Neural cell (in vitro differentiated cells): ENCODE results near the gene HOXC5.

ENCODE experiments used
- EP300 ChIP-seq: fragments of 450-650 bp; conservative IDR thresholded peaks from 2 replicates; pipeline ENCODE4 v1.6.1; 2014; ENCODE audit warnings: antibody characterized with exemption, mild to moderate bottlenecking, moderate library complexity; ENCODE audit not compliant: poor library complexity, severe bottlenecking
- EZH2 ChIP-seq: fragments of 200-600, 300-800 bp; shearing (Covaris generic), sonication (generic); IDR thresholded peaks from 2 replicates; pipeline ENCODE4 v1.6.1; 2014; ENCODE audit warnings: antibody characterized with exemption, low read length, borderline replicate concordance, mild to moderate bottlenecking; ENCODE audit not compliant: insufficient read depth, poor library complexity, severe bottlenecking
- MXI1 ChIP-seq: fragments of 450-650 bp; conservative IDR thresholded peaks from 2 replicates; pipeline ENCODE4 v1.6.1; 2014; ENCODE audit warnings: antibody characterized with exemption, mild to moderate bottlenecking; ENCODE audit not compliant: poor library complexity, severe bottlenecking
- POLR2AphosphoS5 ChIP-seq: IDR thresholded peaks from 2 replicates; pipeline ENCODE4 v1.6.1; 2012
- RAD21 ChIP-seq: fragments of 450-650 bp; conservative IDR thresholded peaks from 2 replicates; pipeline ENCODE4 v1.6.1; 2014; ENCODE audit warnings: antibody characterized with exemption, mild to moderate bottlenecking, moderate library complexity
- SMC3 ChIP-seq: fragments of 450-650 bp; conservative IDR thresholded peaks from 2 replicates; pipeline ENCODE4 v1.6.1; 2014; ENCODE audit warnings: antibody characterized with exemption, mild to moderate bottlenecking, moderate library complexity; ENCODE audit not compliant: poor library complexity
- TF ChIP-seq, protein P1 (sequence below): fragments of 450-650 bp; IDR thresholded peaks from 2 replicates; pipeline ENCODE4 v1.5.1; 2014; ENCODE audit warnings: antibody characterized with exemption, mild to moderate bottlenecking, moderate library complexity; ENCODE audit not compliant: poor library complexity, severe bottlenecking
- TF ChIP-seq, protein P2 (sequence below): IDR thresholded peaks from 2 replicates; pipeline ENCODE4 v1.6.1; 2012; ENCODE audit warnings: borderline replicate concordance

DNA sequence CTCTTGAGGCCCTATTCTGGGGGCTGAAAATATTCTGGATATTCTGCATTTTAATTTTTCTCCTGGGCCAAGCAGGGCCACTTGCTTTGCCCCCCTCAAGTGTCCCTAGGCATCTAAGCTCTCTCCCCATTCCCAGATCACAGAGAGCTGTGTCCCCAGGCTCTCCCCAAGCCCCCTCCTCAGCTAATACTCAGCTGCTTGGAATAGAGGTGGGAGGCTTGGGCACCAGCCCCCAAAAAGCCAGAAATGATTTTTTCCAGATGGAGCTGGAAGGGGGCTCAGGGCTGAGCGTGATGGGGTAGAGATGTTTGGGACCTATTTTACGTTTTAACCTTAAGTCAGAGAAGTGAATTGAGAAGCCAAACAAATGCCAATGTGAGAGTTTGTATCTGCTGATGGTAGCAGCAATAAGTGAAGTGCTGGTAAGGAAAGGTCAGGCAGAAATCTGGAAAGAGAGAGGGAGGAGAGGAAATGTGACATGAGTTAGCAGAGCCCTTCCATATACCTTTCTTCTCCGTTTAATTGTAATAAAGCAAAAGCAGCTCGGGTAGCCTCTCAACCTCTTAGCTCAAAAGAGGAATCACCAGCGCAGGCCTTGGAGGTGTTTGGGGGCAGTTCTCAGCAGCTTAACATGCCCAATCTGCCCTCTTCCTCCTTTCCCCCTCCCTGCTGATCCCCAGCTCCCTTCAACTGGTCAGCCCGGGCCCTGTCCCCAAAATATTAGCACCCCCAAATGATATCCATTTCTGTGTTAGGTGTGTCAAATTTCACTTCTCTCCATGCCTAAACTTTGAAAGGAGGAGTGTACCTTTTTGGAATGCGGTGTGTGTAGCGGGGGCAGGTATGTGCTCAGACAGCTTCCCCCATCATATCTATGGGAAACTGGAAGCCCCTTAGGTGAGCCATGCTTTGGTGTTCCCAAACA lies 9.6 kb upstream of the HOXC5 start:
- TF ChIP-seq POLR2AphosphoS5 (no peak), EZH2 (no peak), RAD21 (no peak), EP300 (no peak), MXI1 (no peak), SMC3 (no peak)
- TF ChIP-seq, protein P1, sequence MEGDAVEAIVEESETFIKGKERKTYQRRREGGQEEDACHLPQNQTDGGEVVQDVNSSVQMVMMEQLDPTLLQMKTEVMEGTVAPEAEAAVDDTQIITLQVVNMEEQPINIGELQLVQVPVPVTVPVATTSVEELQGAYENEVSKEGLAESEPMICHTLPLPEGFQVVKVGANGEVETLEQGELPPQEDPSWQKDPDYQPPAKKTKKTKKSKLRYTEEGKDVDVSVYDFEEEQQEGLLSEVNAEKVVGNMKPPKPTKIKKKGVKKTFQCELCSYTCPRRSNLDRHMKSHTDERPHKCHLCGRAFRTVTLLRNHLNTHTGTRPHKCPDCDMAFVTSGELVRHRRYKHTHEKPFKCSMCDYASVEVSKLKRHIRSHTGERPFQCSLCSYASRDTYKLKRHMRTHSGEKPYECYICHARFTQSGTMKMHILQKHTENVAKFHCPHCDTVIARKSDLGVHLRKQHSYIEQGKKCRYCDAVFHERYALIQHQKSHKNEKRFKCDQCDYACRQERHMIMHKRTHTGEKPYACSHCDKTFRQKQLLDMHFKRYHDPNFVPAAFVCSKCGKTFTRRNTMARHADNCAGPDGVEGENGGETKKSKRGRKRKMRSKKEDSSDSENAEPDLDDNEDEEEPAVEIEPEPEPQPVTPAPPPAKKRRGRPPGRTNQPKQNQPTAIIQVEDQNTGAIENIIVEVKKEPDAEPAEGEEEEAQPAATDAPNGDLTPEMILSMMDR: no peak
- TF ChIP-seq, protein P2, sequence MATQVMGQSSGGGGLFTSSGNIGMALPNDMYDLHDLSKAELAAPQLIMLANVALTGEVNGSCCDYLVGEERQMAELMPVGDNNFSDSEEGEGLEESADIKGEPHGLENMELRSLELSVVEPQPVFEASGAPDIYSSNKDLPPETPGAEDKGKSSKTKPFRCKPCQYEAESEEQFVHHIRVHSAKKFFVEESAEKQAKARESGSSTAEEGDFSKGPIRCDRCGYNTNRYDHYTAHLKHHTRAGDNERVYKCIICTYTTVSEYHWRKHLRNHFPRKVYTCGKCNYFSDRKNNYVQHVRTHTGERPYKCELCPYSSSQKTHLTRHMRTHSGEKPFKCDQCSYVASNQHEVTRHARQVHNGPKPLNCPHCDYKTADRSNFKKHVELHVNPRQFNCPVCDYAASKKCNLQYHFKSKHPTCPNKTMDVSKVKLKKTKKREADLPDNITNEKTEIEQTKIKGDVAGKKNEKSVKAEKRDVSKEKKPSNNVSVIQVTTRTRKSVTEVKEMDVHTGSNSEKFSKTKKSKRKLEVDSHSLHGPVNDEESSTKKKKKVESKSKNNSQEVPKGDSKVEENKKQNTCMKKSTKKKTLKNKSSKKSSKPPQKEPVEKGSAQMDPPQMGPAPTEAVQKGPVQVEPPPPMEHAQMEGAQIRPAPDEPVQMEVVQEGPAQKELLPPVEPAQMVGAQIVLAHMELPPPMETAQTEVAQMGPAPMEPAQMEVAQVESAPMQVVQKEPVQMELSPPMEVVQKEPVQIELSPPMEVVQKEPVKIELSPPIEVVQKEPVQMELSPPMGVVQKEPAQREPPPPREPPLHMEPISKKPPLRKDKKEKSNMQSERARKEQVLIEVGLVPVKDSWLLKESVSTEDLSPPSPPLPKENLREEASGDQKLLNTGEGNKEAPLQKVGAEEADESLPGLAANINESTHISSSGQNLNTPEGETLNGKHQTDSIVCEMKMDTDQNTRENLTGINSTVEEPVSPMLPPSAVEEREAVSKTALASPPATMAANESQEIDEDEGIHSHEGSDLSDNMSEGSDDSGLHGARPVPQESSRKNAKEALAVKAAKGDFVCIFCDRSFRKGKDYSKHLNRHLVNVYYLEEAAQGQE: no peak
